HG03175 (cell line): ENCODE data around the gene SLC41A1.
A peak's percentile ranks its signal among the peaks of the same experiment; 100 is the strongest.

Experiments
- ATAC-seq: cut with Tn5 transposase; IDR thresholded peaks from one replicate; pipeline ENCODE4 v1.9.1; 2021; ENCODE audit warnings: mild to moderate bottlenecking, moderate library complexity; ENCODE audit not compliant: unreplicated experiment

SLC41A1 gene

DNA sequence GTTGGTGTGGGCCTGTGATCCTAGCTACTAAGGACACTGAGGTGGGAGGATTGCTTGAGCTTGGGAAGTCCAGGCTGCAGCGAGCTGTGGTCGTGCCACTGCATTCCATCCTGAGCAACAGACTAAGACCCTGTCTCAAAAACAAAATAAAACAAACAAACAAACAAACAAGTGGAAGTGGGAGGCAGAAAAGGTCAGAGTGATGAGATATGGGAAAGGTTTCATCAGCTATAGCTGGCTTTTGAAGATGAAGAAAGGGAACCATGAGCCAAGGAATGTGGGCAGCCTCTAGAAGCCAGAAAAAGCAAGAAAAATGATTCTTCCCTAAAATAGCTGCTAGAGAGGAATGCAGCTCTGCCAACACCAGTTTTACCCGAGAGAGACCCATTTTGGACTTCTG, 52.4 kb downstream of the SLC41A1 start:
- ATAC-seq, result no peak

DNA sequence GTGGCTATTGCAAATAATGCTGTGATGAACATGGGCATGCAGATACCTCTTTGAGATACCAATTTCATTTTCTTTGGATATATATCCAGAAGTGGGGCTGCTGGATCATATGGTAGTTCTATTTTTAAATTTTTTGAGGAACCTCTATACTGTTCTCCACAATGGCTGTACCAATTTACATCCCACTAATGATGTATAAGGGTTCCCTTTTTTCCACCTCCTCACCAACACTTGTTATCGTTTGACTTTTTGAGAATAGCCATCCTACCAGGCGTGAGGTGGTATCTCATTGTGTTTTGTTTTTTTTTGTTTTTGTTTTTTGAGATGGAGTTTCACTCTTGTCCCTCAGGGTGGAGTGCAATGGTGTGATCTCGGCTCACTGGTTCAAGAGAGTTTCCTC, 56.4 kb downstream of the SLC41A1 start:
- ATAC-seq, result no peak

DNA sequence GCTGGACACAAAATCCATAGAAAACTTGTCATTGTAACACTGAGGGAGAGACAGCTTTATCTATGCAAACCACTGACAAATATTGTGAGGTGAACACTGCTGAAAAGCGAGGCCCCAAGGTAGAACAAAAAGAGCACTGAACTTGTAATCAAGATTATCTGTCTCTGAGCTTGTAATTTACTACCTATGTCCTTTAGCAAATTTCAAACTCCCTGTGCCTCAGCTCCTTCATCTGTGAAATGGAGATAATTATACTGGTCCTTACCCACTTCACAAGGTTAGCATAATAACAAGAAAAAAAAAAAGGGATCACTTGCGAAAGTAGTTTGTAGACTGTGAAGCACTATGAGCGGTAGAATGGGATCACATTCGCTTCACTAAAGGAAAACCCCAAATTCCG, 58.1 kb downstream of the SLC41A1 start:
- ATAC-seq, result no peak

DNA sequence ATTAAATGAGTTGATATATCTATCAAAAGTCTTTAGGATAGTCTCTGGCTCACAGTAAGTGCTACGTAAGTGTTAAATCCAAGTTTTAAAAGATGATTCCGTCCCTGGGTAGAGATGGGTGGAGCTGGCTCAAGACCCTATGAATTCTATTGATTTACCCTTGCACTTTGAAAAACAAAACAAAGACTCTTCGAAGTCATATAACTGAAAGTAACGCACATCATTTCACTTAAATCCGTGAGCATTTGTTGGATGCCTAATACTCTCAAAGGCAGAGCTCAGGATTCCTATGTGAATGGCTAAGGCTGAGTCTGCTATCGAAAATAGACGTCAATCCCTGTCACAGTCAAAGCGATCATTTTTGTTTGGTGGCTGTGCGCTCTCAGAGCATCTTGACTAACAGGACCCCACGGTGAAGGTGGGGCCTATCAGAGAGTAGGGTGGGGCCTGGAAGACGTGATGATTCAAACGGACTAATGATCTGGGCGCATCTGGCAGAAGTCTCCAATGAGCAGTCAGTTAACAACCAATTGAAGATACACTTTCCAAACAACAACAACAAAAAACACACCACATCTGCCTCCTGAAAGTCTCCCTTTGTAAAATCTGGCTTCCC, 61.9 kb downstream of the SLC41A1 start:
- no peak for ATAC-seq

DNA sequence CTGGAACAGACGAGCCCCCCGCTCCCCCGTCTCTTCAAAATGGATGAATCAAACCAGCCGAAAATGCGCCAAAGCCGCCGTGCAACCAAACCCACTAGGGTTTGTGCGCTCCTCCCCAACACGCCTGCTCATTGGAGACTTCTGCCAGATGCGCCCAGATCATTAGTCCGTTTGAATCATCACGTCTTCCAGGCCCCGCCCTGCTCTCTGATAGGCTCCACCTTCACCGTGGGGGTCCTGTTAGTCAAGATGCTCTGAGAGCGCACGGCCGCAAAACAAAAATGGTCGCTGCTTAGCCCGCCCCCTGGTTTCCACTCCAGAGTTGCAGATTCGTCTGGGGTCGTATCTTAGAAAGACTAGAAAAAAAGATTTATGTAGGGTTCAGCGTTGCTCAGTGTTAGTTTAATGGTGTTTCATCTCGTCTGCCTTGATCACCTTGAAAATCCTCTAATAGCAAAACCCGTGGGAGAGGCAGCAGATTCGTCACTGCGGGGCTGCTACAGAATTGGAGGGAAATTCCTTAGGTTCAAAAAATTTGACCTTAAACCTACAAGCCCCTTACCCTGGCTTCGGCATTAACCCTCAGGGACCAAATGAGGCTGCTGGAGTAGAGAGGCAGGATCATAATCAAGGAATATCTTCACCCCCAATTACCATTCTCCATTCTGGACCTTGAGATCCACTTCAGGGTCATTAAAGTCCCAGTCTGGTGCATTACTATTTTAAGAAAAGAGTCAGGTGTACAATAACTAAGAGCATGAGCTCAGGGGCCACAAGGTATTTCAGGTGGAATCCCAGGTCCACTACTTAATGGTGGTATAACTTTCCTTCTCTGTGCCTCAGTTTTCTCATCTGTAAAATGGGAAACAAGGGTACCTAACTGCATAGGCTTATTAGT, 62.6 kb downstream of the SLC41A1 start, which contains the start of gene NUCKS1:
TSS of gene NUCKS1 (minus strand) at position 45 of the 898 bp plus-strand sequence. CDS start 209 bp downstream, outside the sequence.
- peak; percentile 82 for ATAC-seq

DNA sequence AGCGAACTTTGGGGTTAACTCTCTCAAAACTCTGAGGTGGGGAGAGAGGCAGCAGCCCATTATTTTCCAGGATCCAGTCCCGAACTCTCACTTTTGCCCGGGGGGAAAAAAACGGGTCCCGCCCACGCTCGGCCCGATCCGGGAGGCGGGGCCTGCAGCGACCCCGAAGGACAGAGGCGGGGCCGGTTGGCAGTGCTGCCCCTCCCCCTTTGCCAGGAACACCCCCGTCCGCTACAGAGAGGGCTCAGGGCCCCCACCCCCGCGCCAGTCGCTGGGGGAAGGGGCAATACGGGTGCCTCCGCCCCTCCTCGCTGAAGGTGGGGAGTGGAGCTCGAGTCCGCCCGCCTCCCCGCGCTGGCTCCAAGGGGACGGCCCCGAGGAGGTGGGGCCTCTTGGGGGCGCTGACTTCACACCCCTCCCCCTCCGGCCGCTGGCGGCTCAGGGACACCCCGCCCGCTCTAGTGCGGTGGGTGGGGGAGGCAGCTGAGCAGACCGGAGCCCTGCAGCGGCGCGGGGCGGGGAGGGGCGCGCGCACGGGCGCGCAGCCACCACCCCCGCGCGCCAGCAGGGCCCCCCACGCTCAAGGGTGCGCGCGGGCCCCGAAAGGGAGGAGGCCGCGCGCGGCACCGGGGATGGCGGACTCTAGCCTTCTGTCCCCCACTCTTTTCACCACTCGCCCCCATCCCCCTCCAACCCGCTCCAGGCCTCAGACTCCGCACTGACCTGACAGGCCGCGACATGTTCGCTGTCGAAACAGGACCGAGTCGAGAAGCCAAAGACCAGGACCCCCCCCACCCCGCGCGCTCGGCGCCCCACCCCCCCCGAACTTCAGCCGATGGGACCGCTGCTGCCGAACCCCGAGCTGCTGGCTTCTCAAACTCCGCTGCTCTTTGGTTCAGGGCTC, 63.5 kb downstream of the SLC41A1 start:
- peak; percentile 71 for ATAC-seq

DNA sequence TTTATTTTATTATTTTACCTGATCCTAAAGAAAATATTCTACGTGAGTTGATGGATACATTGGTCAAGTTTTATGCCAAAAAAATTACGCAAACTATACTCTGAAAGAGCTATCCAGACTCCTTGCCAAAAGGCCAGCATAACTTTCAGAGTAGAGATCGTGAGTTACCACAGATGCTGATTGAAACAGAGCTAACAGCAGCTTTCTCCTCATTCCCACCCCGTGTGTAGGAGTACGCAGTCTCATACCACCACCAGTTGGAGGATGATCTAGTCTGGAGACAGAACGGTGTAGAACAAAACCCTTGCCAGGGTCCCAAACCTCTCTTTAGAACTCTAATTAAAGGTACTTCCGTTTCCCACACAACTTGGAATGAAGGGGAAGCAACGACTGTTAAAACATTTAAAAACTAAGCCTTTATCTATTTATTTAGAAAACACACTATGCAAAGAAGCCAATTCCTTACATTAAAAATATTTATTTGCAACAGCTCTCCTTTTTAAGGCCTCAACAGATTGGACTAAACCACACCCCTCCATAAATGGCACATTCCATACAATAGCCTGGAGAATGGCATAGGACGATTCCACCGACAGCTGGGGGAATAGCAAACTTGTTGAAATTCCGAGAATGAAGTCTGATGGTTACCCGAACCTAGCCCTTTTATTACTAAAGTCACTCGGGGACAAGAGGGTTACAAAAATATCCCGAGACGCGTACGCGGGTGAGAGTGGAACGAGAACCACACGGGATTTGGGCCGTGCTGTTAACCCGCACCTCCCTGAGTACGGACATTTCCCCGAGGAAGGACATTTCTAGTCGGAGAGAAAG, 64.4 kb downstream of the SLC41A1 start:
- peak; percentile 16 for ATAC-seq

DNA sequence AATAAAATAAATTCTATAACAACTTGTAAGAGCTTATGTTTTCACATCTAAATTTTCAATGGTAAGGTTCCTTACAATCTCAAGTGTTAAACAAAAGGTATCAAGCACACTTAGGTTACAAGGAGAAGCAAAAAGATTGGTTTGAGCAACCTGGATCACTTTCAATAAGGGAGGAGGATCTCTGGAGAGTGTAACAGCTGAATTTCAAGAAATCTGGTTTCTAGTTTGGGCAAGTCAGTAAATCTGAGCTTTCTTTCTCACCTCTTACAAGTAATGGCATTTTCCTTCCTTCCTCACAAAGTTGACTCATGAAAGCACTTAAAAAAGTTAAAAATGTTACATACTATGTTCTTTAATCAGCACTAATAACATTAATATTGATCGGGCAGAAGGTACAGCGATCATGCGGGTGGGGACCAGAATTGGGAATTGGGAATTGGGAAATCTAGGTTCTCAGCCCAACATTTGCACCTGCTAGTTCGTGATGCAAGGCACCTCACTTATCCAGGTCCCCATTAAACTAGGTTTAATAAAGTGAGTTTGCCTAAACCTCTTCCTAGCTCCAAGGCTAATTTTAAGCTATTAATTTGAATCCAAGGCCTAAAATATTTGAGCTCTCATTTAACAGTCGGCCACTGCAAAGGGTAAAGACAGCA, 66.1 kb downstream of the SLC41A1 start:
- no peak for ATAC-seq

DNA sequence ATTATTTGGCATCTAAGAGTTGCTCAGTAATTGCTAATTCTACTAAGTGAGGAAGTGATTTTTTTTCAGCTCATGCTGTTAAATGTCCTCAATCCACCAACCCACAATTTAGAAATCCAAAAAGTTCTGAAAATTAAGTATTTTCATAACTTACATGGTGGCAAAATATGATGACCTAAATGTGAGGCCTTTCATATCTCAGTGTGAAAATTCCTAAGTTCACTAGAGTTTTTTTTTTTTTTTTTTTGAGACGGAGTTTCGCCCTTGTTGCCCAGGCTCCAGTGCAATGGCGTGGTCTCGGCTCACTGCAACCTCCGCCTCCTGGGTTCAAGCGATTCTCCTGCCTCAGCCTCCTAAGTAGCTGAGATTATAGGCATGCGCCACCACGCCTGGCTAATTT, 68.6 kb downstream of the SLC41A1 start:
- no peak for ATAC-seq

DNA sequence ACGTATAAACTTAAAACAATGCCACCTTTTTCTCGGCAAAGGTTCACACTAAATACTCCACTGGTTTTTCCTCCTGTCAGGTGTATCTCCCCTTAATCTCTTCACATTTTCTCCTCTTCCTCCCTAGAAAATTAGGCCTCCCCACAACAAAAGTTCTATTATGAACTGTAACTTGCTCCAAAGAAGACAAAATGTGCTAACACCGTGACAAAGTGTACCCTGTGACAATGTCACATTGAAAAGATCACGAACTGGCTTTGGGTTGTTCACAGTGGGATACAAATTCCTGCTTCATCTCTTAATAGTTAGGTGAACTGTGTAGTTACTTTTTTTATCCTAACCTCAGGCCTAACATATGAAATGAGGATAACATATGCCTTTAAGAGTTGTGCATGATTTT, 69.0 kb downstream of the SLC41A1 start:
- no peak for ATAC-seq

DNA sequence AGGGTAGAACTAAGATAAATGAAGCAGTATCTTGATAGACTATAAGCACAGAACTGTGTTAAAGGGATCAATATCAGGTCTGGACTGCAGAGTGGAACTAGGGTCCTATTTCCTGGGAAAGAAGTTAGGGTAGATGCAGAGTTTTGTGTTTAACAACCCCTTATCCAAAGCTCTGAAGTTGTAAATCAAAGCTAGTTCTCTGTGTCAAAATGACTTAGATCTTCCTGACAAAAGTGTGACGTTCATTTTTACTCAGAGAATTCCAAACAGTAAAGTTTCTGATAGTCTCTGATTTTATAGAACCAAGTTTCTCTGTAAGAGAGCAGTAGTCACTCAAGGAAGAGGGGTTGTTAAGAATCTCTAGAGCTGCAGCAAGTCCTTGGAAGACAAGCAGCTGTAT, 71.3 kb downstream of the SLC41A1 start:
- ATAC-seq, result no peak

DNA sequence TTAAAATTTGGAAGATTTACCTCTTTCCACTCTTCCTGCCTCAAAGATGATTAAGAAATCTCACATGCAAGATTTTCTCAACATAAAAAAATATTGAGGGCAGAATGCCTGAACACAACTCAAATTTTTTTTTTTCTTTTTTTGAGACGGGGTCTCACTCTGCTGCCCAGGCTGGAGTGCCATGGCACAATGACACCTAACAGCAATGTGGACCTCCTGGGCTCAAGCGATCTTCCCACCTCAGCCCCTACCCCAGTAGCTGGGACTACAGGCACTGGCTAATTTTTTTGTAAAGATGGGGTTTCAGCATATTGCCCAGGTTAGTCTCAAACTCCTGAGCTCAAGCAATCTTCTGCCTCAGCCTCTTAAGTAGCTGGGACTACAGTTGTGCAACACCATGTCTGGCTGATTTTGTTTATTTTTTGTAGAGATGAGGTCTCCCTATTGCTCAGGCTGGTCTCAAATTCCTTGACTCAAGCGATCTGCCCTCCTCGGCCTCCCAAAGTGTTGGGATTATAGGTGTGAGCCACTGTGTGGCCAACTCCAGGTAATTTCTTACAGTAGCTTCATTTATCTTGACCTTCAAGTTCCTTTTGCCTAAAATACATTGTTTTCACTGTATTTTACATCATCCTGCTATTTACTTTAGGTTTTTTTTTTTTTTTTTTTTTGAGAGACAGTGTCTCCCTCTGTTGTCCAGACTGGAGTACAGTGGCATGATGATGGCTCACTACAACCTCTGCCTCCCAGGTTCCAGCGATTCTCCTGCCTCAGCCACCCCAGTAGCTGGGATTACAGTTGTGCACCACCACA, 73.4 kb downstream of the SLC41A1 start:
- no peak for ATAC-seq
